EH (cell line): ENCODE data around the gene PDS5A.
"Not testable (repeated sequence)": the region's sequence is repeated elsewhere in the genome, so short reads cannot be mapped to it uniquely, and the experiment has no call there.

ENCODE experiments used
- DNase-seq: peaks from one replicate; pipeline ENCODE4 v3.0.0-alpha.2; 2015; ENCODE audit warnings: low read depth

The PDS5A gene

GRCh38 chr4:39970671-39971640, 6.8 kb downstream of the PDS5A start:
- DNase-seq, result peak; percentile 16

DNA sequence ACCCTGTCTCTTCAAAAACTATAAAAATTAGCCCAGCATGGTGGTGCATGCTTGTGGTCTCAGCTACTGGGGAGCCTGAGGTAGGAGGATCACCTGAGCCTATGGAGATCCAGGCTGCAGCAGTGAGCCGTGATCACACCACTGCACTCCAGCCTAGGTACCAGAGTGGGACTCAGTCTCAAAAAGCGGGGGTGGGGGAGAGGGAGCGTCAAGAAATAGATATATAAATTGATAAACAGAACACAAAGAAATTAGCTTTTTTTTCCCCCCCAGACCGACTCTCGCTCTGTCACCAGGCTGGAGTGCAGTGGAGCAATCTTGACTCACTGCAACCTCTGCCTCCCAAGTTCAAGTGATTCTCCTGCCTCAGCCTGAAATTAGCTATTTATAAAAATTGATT, 14.1 kb downstream of the PDS5A start:
- DNase-seq, result no peak

- no peak for DNase-seq
Measured at GRCh38 chr4:39961311-39961877, 16.3 kb downstream of the PDS5A start.

- DNase-seq, result peak; percentile 50
Measured at GRCh38 chr4:39950861-39951481, 26.7 kb downstream of the PDS5A start.

DNA sequence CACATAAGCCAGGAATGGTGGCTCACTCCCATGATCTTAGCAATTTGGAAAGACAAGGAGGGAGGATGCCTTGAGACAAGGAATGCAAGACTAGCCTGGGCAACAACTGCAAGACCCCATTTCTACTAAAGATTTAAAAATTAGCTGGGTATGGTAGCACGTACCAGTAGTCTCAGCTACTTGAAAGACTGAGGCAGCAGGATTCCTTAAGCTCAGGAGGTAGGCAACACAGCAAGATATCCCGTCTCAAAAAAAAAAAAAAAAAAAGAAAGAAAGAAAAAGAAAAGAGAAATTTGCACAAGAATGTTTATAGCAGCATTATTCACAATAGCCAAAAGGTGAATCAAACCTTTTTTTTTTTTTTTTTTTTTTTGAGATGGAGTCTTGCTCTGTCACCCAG, 29.7 kb downstream of the PDS5A start:
- DNase-seq, result no peak

DNA sequence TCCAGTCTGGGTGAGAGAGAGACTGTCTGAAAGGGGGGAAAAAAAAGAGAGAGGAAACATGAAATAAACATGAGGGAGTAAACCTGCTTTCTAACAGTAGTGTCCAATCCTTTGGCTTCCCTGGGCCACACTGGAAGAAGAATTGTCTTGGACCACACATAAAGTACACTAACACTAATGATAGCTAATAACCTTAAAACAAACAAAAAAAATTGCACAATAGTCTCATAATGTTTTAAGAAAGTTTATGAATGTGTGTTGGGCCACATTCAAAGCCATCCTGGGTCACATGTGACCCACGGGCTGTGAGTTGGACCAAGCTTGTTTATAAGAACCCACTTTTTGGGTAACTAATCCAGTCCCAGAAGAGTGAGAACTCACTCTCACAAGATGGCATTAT, 30.3 kb downstream of the PDS5A start:
- DNase-seq, result peak; percentile 31

DNA sequence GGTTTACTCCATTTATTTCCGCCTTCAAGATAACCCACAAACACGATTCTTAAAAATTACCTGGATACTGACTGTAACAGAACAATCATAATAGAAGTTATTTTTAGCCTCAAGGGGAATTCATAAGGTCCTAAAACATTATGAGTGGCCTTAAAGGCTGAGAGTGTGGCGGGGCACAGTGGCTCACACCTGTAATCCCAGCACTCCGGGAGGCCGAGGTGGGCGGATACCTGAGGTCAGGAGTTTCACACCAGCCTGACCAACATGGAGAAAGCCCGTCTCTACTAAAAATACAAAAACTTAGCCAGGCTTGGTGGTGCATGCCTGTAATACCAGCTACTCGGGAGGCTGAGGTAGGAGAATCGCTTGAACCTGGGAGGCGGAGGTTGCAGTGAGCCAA, 33.5 kb downstream of the PDS5A start:
- DNase-seq, result not testable (repeated sequence)

DNA sequence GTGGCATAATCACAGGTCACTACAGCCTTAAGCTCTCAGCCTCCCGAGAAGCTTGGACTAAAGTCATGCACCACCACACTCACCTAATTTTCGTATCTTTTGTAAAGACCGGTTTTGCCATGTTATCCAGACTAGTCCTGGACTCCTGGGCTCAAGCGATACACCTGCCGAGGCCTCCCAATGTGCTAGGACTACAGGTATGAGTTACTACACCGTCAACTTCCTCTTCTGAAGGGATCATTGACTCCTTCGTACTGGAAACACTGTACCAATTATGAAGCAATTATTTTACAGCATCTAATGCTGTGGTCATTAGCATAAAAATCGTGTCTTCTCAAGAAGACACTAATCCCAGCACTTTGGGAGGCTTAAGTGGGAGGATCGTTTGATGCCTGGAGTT, 35.2 kb downstream of the PDS5A start:
- DNase-seq, result no peak

DNA sequence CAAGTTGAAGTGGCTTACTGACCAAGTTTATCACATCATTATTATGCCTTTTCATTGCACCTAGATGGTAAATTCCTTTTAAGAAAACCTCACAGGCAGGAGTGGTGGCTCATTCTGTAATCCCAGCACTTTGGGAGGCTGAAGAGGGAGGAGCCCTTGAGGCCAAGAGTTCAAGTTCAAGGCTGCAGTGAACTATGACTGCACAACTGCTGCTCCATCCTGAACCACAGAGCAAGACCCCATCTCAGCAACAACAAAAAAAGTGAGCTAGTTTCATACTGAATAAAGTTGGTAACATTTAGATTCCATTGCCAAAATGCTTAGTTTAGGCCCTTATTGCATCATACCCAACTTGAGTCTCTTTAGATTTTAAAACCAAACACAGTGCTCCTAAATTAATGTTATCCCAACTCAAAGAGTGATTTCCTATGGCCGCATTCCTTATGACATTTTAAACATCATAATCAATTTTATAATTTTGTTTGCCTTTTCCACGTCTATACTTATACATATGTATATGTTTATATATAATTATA, 36.0 kb downstream of the PDS5A start:
- DNase-seq, result no peak

GRCh38 chr4:39937683-39938268, 39.9 kb downstream of the PDS5A start:
- peak; percentile 7 for DNase-seq

GRCh38 chr4:39936565-39937418, 40.9 kb downstream of the PDS5A start:
- no peak for DNase-seq

- peak; percentile 69 for DNase-seq
Measured at GRCh38 chr4:39933671-39934590, 43.8 kb downstream of the PDS5A start.

DNA sequence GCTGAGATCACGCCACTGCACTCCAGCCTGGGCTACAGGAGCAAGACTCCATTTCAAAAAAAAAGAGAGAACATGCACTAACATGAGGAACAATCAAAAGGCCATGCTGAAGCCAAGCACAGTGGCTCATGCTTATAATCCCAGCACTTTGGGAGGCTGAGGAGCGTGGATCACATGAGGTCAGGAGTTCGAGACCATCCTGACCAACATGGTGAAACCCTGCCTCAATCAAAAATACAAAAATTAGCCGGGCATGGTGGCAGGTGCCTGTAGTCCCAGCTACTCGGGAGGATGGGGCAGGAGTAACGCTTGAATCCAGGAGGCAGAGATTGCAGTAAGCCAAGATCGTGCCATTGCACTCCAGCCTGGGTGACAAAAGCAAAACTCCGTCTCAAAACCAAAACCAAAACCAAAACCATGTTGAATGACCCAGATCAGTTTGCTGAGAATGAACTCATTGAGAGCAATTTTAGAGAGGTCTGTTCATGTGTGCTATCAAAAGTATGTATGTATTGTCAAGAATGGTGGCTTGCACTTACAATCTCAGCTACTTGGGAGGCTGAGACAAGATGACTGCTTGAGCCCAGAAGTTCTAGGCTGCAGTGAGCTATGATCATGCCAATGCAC, 44.8 kb downstream of the PDS5A start:
- DNase-seq, result peak; percentile 22

- no peak for DNase-seq
Measured at GRCh38 chr4:39931441-39931901, 46.2 kb downstream of the PDS5A start.

GRCh38 chr4:39928538-39928937, 49.2 kb downstream of the PDS5A start:
- no peak for DNase-seq

DNA sequence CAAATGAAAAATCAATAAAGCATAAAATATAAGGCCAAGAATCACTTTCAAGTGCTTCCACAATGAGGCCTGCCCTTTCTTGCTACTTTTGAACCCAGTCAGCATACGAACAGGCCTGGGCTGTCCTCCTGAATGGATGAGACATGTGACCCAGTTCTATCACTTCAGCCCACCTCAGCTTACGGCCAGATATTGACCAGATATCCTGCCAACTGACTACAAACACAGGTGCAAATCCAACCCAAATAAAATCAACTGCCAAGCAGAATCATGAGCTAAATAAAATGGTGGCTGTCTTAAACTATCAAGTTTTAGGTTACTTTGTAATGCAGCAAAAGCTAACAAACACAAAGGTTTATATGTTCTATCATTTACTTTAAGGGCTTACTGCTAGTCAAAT, 53.7 kb downstream of the PDS5A start:
- no peak for DNase-seq

GRCh38 chr4:39922399-39922798, 55.3 kb downstream of the PDS5A start:
- DNase-seq, result no peak

DNA sequence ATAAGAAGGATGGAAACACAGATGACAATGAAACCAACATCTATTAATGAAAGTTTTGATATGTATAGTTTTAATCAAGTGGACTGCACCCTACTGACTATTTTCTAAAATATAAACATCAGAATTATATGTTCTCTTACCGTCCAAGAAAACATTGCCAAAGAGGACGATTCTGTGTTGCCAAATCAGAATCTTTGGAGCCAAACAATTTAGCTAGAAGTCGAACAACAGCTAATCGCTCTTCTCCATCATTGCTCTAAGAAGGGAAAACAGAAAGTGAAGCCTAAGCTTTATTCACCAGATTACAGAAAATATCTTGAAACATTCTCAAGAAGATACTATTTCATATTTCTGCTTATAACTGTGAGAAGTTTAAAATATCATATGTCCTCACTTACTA, 64.2 kb downstream of the PDS5A start:
- no peak for DNase-seq

GRCh38 chr4:39910064-39910463, 67.6 kb downstream of the PDS5A start:
- DNase-seq, result no peak

GRCh38 chr4:39908284-39908683, 69.4 kb downstream of the PDS5A start:
- no peak for DNase-seq
